ENCODE data around the gene KDM4C.

KDM4C gene

GRCh38 chr9:6900440-6900883 is 142.7 kb downstream of the KDM4C start:
- CTCF ChIA-PET = interaction anchor here (1.4 kb wide), 1 partner anchor 72 kb away, joined by 3 read pairs; no protein-coding TSS in a partner anchor
- no peak overlapping the region for H3K27ac Mint-ChIP-seq
- H3K36me3 Mint-ChIP-seq = peaks cover 34% of the 10 kb centered on the region
- peaks cover 38% of the 10 kb centered on the region for H3K4me1 Mint-ChIP-seq
- no peak for DNase-seq
- H3K9me3 Mint-ChIP-seq = no peaks in the 10 kb centered on the region
- no peak overlapping the region for H3K4me3 Mint-ChIP-seq
- H3K27me3 Mint-ChIP-seq = no peaks in the 10 kb centered on the region

GRCh38 chr9:6901180-6901579 is 143.4 kb downstream of the KDM4C start:
- H3K4me3 Mint-ChIP-seq = no peak overlapping the region
- H3K36me3 Mint-ChIP-seq = peaks cover 32% of the 10 kb centered on the region
- DNase-seq = no peak
- H3K27ac Mint-ChIP-seq = peak overlapping the region; percentile 3
- H3K9me3 Mint-ChIP-seq = no peaks in the 10 kb centered on the region
- peaks cover 35% of the 10 kb centered on the region for H3K4me1 Mint-ChIP-seq
- no peaks in the 10 kb centered on the region for H3K27me3 Mint-ChIP-seq
- CTCF ChIA-PET = interaction anchor here (1.4 kb wide), 1 partner anchor 72 kb away, joined by 3 read pairs; no protein-coding TSS in a partner anchor

- Mint-ChIP-seq H3K27me3 (no peaks in the 10 kb centered on the region), H3K9me3 (no peaks in the 10 kb centered on the region), H3K36me3 (peaks cover 22% of the 10 kb centered on the region), H3K27ac (no peak overlapping the region), H3K4me3 (no peak overlapping the region), H3K4me1 (peaks cover 29% of the 10 kb centered on the region)
- CTCF ChIA-PET = interaction anchor here (0.7 kb wide), 1 partner anchor 23 kb away, joined by 5 read pairs; no protein-coding TSS in a partner anchor
- DNase-seq = no peak
Observed at GRCh38 chr9:6902423-6902822, 144.7 kb downstream of the KDM4C start.

GRCh38 chr9:6904371-6904770 is 146.6 kb downstream of the KDM4C start:
- Mint-ChIP-seq H3K27ac (peak overlapping the region; percentile 11), H3K4me3 (no peak overlapping the region), H3K36me3 (peaks cover 12% of the 10 kb centered on the region), H3K9me3 (no peaks in the 10 kb centered on the region), H3K4me1 (peaks cover 26% of the 10 kb centered on the region), H3K27me3 (no peaks in the 10 kb centered on the region)
- no peak for DNase-seq
- CTCF ChIA-PET = no interaction called here

GRCh38 chr9:6905850-6906375 is 148.1 kb downstream of the KDM4C start:
- Mint-ChIP-seq H3K4me3 (no peak overlapping the region), H3K4me1 (peaks cover 17% of the 10 kb centered on the region), H3K36me3 (peaks cover 4% of the 10 kb centered on the region), H3K9me3 (no peaks in the 10 kb centered on the region), H3K27me3 (no peaks in the 10 kb centered on the region), H3K27ac (no peak overlapping the region)
- CTCF ChIA-PET = no interaction called here
- no peak for DNase-seq

- CTCF ChIA-PET = interaction anchor here (1.9 kb wide), 1 partner anchor 10 kb away, joined by 5 read pairs; no protein-coding TSS in a partner anchor
- Mint-ChIP-seq H3K9me3 (no peaks in the 10 kb centered on the region), H3K4me3 (no peak overlapping the region), H3K27me3 (no peaks in the 10 kb centered on the region), H3K4me1 (peaks cover 4% of the 10 kb centered on the region), H3K27ac (no peak overlapping the region), H3K36me3 (no peaks in the 10 kb centered on the region)
- no peak for DNase-seq
Observed at GRCh38 chr9:6907772-6908381, 150.1 kb downstream of the KDM4C start.

GRCh38 chr9:6909181-6909580 is 151.4 kb downstream of the KDM4C start:
- no peak for DNase-seq
- H3K4me3 Mint-ChIP-seq = no peak overlapping the region
- peaks cover 4% of the 10 kb centered on the region for H3K4me1 Mint-ChIP-seq
- H3K36me3 Mint-ChIP-seq = no peaks in the 10 kb centered on the region
- no peak overlapping the region for H3K27ac Mint-ChIP-seq
- H3K27me3 Mint-ChIP-seq = no peaks in the 10 kb centered on the region
- CTCF ChIA-PET = interaction anchor here (0.8 to 1.9 kb wide), 5 partner anchors 11 to 168 kb away, joined by 3 to 5 read pairs (median 3); no protein-coding TSS in a partner anchor
- no peaks in the 10 kb centered on the region for H3K9me3 Mint-ChIP-seq

- Mint-ChIP-seq H3K27me3 (no peaks in the 10 kb centered on the region), H3K4me3 (no peak overlapping the region), H3K27ac (no peak overlapping the region), H3K4me1 (peaks cover 4% of the 10 kb centered on the region), H3K36me3 (no peaks in the 10 kb centered on the region), H3K9me3 (no peaks in the 10 kb centered on the region)
- CTCF ChIA-PET = interaction anchor here (0.7 to 1.2 kb wide), 2 partner anchors 82 to 324 kb away, joined by 3 to 4 read pairs; no protein-coding TSS in a partner anchor
- DNase-seq = no peak
Observed at GRCh38 chr9:6910032-6910431, 152.3 kb downstream of the KDM4C start.

- CTCF ChIA-PET = interaction anchor here (0.7 kb wide), 1 partner anchor 324 kb away, joined by 3 read pairs; no protein-coding TSS in a partner anchor
- H3K27ac Mint-ChIP-seq = no peak overlapping the region
- H3K36me3 Mint-ChIP-seq = no peaks in the 10 kb centered on the region
- no peak overlapping the region for H3K4me3 Mint-ChIP-seq
- H3K9me3 Mint-ChIP-seq = no peaks in the 10 kb centered on the region
- no peak for DNase-seq
- no peaks in the 10 kb centered on the region for H3K27me3 Mint-ChIP-seq
- H3K4me1 Mint-ChIP-seq = peaks cover 4% of the 10 kb centered on the region
Observed at GRCh38 chr9:6910497-6910896, 152.7 kb downstream of the KDM4C start.

GRCh38 chr9:6911901-6912638 is 154.3 kb downstream of the KDM4C start:
- H3K4me3 Mint-ChIP-seq = no peak overlapping the region
- DNase-seq = no peak
- no peak overlapping the region for H3K27ac Mint-ChIP-seq
- no peaks in the 10 kb centered on the region for H3K9me3 Mint-ChIP-seq
- CTCF ChIA-PET = no interaction called here
- peaks cover 1% of the 10 kb centered on the region for H3K36me3 Mint-ChIP-seq
- no peaks in the 10 kb centered on the region for H3K27me3 Mint-ChIP-seq
- H3K4me1 Mint-ChIP-seq = peaks cover 4% of the 10 kb centered on the region

- Mint-ChIP-seq H3K27me3 (no peaks in the 10 kb centered on the region), H3K36me3 (peaks cover 18% of the 10 kb centered on the region), H3K4me3 (no peak overlapping the region), H3K4me1 (peaks cover 14% of the 10 kb centered on the region), H3K27ac (no peak overlapping the region), H3K9me3 (peaks cover 4% of the 10 kb centered on the region)
- CTCF ChIA-PET = no interaction called here
- DNase-seq = no peak
Observed at GRCh38 chr9:6915635-6916034, 157.9 kb downstream of the KDM4C start.

- Mint-ChIP-seq H3K9me3 (peaks cover 4% of the 10 kb centered on the region), H3K4me3 (no peak overlapping the region), H3K27me3 (no peaks in the 10 kb centered on the region), H3K27ac (no peak overlapping the region), H3K36me3 (peaks cover 30% of the 10 kb centered on the region), H3K4me1 (peaks cover 25% of the 10 kb centered on the region)
- no peak for DNase-seq
- CTCF ChIA-PET = no interaction called here
Observed at GRCh38 chr9:6917162-6917561, 159.4 kb downstream of the KDM4C start.

GRCh38 chr9:6920041-6920440 is 162.3 kb downstream of the KDM4C start:
- Mint-ChIP-seq H3K4me1 (peaks cover 28% of the 10 kb centered on the region), H3K27ac (no peak overlapping the region), H3K36me3 (peaks cover 34% of the 10 kb centered on the region), H3K4me3 (no peak overlapping the region), H3K9me3 (peaks cover 4% of the 10 kb centered on the region), H3K27me3 (no peaks in the 10 kb centered on the region)
- CTCF ChIA-PET = no interaction called here
- DNase-seq = no peak

GRCh38 chr9:6921315-6921714 is 163.5 kb downstream of the KDM4C start:
- Mint-ChIP-seq H3K9me3 (peaks cover 4% of the 10 kb centered on the region), H3K27me3 (no peaks in the 10 kb centered on the region), H3K4me1 (peaks cover 28% of the 10 kb centered on the region), H3K4me3 (no peak overlapping the region), H3K36me3 (peaks cover 36% of the 10 kb centered on the region), H3K27ac (no peak overlapping the region)
- no peak for DNase-seq
- CTCF ChIA-PET = no interaction called here
